Vagina (tissue), 2 donors: ENCODE data around the gene IPO11. TPM values are rescaled to one million over a fixed set of nuclear protein-coding genes. Genes with fewer than 3 reads are reported as not detected.
A peak's percentile ranks its signal among the peaks of the same experiment; 100 is the strongest.

Experiments used
- DNase-seq, 2 donors: peaks; one replicate each; pipeline ENCODE4 v3.0.0-alpha.2; 2017; ENCODE audit errors: extremely low spot score in 2 of 2
- H3K27ac ChIP-seq: fragments of 200-600 bp; sonication (generic); one replicate; pipeline ENCODE4 v1.5.1; 2019
- H3K27me3 ChIP-seq: fragments of 200-600 bp; sonication (generic); one replicate; pipeline ENCODE4 v1.5.1; 2019
- H3K36me3 ChIP-seq, 2 donors: fragments of 200-600 bp; sonication (generic); one replicate each; pipeline ENCODE4 v1.5.1; 2017 to 2019
- H3K4me1 ChIP-seq: fragments of 200-600 bp; sonication (generic); one replicate; pipeline ENCODE4 v1.5.1; 2019
- H3K4me3 ChIP-seq, 2 donors: fragments of 200-600 bp; sonication (generic); 1 replicate in 1 of 2; 2 replicates in 1 of 2; pipeline ENCODE4 v1.5.1; 2016 to 2019
- H3K9me3 ChIP-seq: fragments of 200-600 bp; sonication (generic); one replicate; pipeline ENCODE4 v1.5.1; 2019
- CTCF ChIP-seq, 3 experiments: fragments of 450-650 bp in 2 of 3; fragments of 200-600 bp in 1 of 3; sonication (generic) in 1 of 3; IDR thresholded peaks; one replicate each; pipeline ENCODE4 v1.5.1; 2017 to 2019; ENCODE audit warnings: antibody characterized with exemption in 3 of 3, mild to moderate bottlenecking in 2 of 3, moderate library complexity in 2 of 3
- POLR2A ChIP-seq, 2 donors: fragments of 450-650 bp; IDR thresholded peaks; one replicate each; pipeline ENCODE4 v1.6.1; 2017; ENCODE audit warnings: antibody characterized with exemption in 2 of 2, mild to moderate bottlenecking in 2 of 2, moderate library complexity in 2 of 2
- POLR2AphosphoS5 ChIP-seq, 2 donors: sonication (generic); formaldehyde crosslinking; IDR thresholded peaks; one replicate each; pipeline ENCODE4 v1.9.0; 2017; ENCODE audit warnings: antibody characterized with exemption in 2 of 2, mild to moderate bottlenecking in 2 of 2, low read depth in 1 of 2; ENCODE audit not compliant: insufficient read depth in 1 of 2
- intact Hi-C: fragments of 100-400 bp; cut with DNase I; formaldehyde crosslinking; loops from one replicate; pipeline ENCODE4 v1.15.1; 2023
- total RNA-seq: library from RNA; depleted of rRNA; stranded (reverse); fragments of >200 nt; gene quantifications from one replicate; pipeline ENCODE4 v1.2.3, GENCODE V29; 2016

Gene IPO11
- total RNA-seq, 1 donor from 2014 or later: 31.2 TPM

- no peak for DNase-seq
- Histone ChIP-seq H3K27ac (peak overlapping the region; percentile 31), H3K4me3 (no peak overlapping the region), H3K27me3 (no peaks in the 10 kb centered on the region), H3K9me3 (no peaks in the 10 kb centered on the region), H3K4me1 (peaks cover 15% of the 10 kb centered on the region), H3K36me3 (peaks cover 0 to 42% of the 10 kb centered on the region in 2 donors)
- TF ChIP-seq POLR2A (IDR thresholded peaks at IDR 0.05) (no peak), CTCF (IDR thresholded peaks at IDR 0.05) (no peak), POLR2AphosphoS5 (IDR thresholded peaks at IDR 0.05; ENCODE audit: insufficient read depth in 1 of 2, low read depth in 1 of 2) (no peak)
- intact Hi-C loops: no loop called here
Measured at GRCh38 chr5:62386824-62387223, 25.7 kb upstream of the IPO11 start.

- Histone ChIP-seq H3K4me1 (no peaks in the 10 kb centered on the region), H3K4me3 (no peak overlapping the region), H3K27ac (no peak overlapping the region), H3K27me3 (no peaks in the 10 kb centered on the region), H3K9me3 (no peaks in the 10 kb centered on the region), H3K36me3 (peaks cover 3 to 86% of the 10 kb centered on the region in 2 donors)
- intact Hi-C loops: no loop called here
- no peak for TF ChIP-seq POLR2A (IDR thresholded peaks at IDR 0.05)
- TF ChIP-seq CTCF (IDR thresholded peaks at IDR 0.05): no peak
- no peak for TF ChIP-seq POLR2AphosphoS5 (IDR thresholded peaks at IDR 0.05; ENCODE audit: insufficient read depth in 1 of 2, low read depth in 1 of 2)
- no peak for DNase-seq
Measured at GRCh38 chr5:62395210-62395950, 17.2 kb upstream of the IPO11 start.

GRCh38 chr5:62403411-62404250 lies 8.9 kb upstream of the IPO11 start, which contains the start of gene DIMT1:
Gene DIMT1, minus strand, starts transcription at chr5:62403905. Its CDS starts 133 bp downstream, at chr5:62403772.
- Histone ChIP-seq H3K4me3 (peak within 1 kb of the TSS; percentile 81 to 96), H3K9me3 (no peaks in the 10 kb centered on the region), H3K36me3 (peaks cover 0 to 17% of the 10 kb centered on the region in 2 donors), H3K4me1 (peaks cover 15% of the 10 kb centered on the region), H3K27ac (peak within 1 kb of the TSS; percentile 95), H3K27me3 (no peaks in the 10 kb centered on the region)
- peak in 1 of 2 donors; percentile 48 for TF ChIP-seq POLR2A (IDR thresholded peaks at IDR 0.05)
- TF ChIP-seq POLR2AphosphoS5 (IDR thresholded peaks at IDR 0.05; ENCODE audit: insufficient read depth in 1 of 2, low read depth in 1 of 2): peak; percentile 93 to 96
- no peak for TF ChIP-seq CTCF (IDR thresholded peaks at IDR 0.05)
- intact Hi-C loops: no loop called here
- DNase-seq: peak; percentile 97 to 98

- intact Hi-C loops: no loop called here
- H3K4me3 ChIP-seq: peak overlapping the region; percentile 77 to 88
- DNase-seq: no peak
Measured at GRCh38 chr5:62413711-62414110, 1.1 kb downstream of the IPO11 start.

More at GRCh38 chr5:62413711-62414110, 1.1 kb downstream of the IPO11 start:
- H3K9me3 ChIP-seq: no peaks in the 10 kb centered on the region
- H3K27ac ChIP-seq: no peak overlapping the region
- no peaks in the 10 kb centered on the region for H3K27me3 ChIP-seq
- no peaks in the 10 kb centered on the region for H3K36me3 ChIP-seq
- H3K4me1 ChIP-seq: peaks cover 16% of the 10 kb centered on the region
- no peak for TF ChIP-seq POLR2A (IDR thresholded peaks at IDR 0.05)
- no peak for TF ChIP-seq POLR2AphosphoS5 (IDR thresholded peaks at IDR 0.05; ENCODE audit: insufficient read depth in 1 of 2, low read depth in 1 of 2)
- TF ChIP-seq CTCF (IDR thresholded peaks at IDR 0.05): no peak
